ENCODE measurements around the gene CACNA1C.

CACNA1C gene

DNA sequence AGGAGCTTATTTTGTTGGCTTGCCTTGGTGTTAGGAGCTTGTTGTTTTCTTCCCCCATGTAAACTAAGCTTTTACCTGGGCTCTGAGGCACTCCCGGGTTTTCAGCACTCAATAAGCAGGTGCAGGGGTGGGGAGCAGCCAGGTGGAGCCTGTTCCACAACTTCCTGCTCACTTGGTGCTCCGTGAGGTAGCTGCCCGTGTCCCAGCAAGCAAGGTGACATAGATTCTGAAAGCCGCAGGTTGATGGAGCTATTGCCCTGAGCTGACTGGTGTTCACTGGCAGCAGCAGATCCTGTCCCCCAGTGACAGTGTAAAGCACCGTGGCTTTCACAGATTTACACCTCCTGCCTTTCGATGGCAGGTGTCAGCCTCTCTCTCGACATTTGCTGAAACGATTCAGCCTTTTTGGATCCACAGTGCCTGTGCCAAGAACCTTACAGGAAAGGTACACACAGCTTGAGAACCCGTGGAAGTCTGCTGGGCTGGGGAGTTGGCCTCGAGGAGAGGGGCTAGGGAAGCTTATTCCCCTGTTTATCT, 446.2 kb downstream of the CACNA1C start:
- no peak for DNase-seq

DNA sequence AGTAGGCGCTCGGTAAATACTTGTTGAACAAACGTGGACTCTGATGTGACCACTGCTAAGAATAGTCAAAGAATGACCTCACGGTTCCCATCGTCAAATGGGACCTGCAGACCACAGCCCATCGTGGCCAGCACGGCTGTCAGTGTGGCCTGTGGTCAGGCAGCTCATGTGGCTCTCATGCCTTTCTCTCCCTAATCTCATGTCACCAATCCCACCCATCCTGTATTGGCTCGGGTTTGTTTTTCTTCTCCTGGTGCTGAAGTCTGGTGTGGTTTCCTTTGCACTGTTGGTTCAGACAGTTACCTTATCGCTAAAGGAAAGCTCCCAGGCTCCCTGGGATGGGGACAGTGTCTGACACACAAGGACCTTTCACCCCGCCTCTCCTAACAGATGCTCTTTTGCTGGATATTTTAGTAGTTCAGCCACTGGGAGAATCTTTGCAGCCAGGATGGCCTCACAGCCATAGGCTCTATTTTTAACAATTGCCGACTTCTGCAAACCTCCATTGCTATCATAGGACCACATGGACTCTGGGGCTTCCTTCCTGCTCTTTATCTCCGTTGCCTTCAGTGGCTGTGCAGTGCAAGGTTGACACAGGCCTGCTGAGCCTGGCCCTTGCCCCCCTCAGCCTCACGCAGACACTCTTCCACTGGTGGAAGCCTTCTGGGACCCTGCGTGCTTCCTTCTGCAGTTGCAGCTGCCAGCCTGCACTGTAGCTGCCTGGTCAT, 448.8 kb downstream of the CACNA1C start:
- peak; percentile 87 for DNase-seq

DNA sequence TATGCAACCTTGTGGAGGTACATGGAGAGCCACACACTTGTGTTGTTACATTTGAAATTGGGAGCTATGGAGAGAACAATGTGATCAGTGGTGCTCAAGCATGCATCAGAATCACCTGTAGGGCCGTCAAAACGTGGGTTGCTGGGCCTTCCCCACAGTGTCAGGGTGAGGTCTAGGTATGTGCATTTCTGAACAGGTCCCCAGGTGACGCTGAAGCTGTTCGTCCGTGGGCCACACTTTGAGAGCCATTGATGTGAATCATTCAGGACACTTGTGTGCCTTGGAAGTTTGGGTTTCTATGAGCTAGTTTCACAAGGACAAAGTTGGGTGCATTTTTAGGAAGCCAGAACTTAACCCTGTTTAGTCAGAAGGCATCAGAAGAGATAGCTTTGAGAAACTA, 450.2 kb downstream of the CACNA1C start:
- DNase-seq = no peak

DNA sequence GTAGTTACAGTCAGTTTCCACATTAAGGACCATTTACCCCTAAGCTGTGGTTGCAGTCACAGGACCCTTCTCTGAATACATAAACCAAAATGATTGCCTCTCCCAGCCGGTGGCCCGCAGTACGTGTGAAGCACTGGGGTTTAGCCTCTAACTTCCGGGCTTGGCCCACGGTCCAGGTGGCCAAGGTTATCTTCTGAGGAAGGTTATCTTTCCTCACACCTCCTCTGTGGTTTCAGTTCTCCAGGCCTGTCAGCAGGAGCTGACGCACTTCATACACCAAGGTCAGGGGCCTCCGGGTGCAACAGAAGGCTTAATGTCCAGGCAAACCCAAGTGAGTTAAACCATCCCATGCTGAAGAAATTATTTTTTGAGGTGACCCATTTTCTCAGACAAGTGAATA, 451.0 kb downstream of the CACNA1C start:
- DNase-seq = no peak

DNA sequence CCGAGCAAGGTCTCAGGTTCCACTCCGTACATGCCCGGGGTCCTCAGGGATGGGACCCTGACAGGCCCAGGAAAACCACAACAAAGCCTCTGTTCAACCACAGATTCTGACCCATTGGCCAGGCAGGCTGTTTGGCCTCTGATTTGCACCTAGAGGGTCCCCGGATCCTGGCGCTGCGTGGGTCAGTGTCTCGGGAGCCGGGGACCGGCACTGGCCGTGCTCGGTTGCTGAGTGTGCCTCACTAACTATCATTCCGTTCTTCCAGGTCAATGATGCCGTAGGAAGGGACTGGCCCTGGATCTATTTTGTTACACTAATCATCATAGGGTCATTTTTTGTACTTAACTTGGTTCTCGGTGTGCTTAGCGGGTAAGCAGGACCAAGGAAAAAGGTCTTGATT, 451.8 kb downstream of the CACNA1C start:
- no peak for DNase-seq

DNA sequence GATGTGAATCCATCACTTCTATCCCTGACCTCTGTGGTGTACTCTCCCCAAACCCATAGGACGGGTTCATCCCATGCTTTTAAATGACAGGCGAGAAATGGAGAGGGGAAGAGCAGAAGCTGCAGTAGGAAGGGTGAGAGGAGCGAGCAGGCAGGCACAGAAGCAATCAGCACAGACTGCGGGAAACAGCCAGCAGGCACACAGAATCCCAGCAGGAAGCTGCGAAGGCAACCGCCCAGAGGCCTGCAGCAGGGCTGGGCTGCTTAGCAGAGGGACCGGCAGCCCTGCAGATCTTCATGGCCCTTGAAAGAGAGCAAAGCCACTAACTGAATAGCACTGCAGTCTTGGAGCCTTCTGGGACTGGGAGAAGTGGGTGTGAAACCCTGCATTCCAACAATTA, 455.0 kb downstream of the CACNA1C start:
- no peak for DNase-seq

DNA sequence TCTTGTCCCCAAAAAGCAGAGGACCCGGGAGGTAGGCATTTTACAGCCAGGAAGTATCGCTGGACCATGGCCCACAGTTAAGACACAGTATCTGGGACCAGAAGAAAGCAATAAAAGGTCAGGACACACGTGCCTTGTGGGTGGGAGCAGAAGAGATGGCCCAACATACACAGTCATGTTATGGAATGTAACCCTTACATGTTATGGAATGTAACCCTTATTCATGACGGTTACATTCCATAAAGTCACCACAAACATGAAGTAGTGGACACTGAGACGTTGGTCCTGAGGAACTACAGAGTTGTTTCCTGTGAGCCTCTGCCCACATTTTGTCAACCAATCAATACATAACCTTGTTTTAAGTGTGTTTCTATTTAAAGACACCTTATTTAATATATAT, 456.4 kb downstream of the CACNA1C start:
- DNase-seq = no peak

DNA sequence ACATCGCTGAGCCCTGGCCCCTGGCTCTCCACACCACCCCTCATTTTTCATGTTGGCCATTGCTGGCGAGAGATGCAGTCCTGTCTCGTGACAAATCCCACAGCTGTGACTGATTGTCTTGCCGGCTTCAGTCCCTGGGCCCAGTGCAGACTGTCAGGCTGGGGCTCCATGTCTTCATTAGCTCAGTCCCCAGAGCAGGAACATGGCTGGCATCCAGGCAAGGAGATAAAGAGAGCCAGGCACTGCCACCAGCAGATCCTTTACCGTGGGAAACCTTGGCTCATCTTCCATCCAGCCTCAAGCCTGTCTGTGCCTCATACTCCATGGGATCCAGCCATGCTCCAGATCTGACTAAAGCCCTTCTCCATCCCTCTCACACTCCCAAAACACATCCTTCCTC, 457.3 kb downstream of the CACNA1C start:
- DNase-seq = no peak

DNA sequence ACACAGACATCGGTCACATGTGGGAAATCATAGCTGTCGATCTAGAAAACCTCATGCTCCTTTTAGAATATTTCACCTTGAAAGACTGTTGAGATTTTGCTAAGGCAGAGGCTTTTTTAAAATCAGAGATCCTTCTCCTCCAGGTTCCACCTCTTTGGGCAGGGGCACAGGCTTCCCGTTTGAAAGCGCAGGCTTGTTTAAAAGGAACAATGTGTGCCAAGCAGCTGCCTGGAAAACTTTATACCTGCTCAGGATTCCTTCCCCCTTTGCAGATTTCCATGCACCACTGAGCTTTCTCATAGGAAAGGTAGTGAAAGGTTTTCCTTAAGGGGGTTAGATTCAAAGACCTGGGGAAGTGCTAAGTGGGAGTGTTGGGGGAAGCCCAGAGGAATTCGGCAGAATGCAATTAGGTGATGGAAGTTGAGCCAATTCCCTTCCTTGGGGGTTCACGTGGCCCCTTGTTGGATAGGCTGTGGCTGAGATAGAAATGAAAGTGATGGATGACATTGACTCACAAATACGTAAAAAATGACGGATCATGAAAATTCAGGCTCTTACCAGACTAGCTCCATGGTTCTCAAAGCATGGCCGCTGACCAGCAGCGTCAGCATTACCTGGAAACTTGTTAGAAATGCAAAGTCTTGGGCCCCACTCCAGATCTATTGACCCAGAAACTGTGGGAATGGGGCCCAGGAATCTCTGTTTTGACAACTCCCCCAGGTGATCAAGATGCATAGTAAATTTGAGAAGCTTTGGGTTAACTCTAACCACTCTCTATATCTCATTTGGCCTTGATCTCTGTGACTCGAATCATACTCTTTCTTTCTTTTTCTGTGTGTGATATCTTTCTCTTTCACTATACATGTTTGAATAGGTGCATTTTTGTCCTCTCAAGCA, 460.6 kb downstream of the CACNA1C start:
- no peak for DNase-seq

DNA sequence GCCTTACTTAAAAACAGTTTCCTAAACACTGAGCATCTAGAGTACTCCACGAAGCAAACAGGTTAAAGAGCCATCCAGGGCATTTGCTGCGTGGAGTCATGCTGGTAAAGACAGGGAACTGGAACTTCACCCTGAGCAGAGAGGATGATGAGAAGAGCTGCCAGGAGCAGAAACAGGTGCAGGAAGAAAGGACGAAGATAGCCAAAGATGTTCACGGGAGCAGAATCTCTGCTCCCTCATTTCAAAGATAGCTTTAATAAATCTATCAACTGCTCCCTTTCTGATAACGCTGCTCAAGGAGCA, 461.2 kb downstream of the CACNA1C start:
- DNase-seq = no peak

DNA sequence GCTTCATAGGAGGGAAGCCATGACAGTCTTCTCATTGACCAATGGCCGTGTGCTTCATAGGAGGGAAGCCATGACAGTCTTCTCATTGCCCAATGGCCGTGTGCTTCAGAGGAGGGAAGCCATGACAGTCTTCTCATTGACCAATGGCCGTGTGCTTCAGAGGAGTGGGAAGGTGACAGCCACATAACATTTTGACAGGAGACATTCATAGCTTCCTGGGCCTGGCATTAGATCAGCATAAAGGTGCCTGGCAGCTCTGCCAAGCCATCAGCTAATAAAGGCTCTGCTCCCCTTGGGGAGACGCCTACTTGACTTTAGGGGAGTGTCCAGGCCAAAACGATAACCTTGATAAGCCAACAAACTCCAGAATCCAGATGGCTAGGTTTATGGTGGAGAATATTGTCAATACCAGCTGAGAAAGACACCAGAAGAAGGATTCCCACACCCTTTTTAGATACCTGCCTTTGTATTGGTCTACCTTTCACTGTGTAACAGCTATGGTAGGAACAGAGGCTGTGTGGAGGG, 468.0 kb downstream of the CACNA1C start:
- DNase-seq = no peak

DNA sequence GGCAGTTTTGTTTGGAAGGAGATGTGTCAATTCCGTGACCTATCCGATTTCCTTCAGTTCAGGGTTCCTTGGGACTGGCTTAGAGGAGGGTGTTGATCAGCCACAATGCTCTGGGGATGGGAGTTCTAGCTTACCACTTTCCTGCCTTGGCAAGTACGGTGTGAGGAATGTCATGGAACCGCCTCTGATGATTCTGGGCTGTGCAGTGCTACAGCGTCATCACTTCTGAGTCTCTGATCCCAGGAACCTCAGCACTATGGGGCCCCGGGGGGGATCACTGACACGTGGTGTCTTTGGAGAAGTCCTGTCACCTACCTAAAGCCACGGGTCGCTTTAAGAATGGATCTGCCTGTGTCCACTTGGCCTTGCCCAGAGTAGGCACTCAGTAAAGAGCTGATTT, 470.5 kb downstream of the CACNA1C start:
- no peak for DNase-seq

DNA sequence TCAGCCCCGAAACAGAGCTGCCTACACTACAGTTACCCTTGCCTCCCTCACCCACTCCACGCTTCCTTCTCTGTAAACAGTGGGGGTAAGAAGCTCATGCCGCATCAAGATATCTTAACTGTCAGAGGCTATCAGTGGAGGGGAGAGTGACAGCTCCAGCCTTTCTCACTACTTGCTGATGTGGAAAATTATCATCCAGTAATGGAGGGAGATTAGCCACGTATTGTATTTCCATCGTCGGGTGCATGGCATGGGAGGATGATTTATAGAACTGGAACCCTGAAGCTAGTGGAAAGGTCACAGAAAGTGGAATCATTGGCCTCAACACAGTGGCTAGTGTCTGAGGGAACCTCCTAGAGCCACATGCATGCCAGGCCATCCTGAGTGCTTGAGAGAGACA, 471.1 kb downstream of the CACNA1C start:
- DNase-seq = no peak

DNA sequence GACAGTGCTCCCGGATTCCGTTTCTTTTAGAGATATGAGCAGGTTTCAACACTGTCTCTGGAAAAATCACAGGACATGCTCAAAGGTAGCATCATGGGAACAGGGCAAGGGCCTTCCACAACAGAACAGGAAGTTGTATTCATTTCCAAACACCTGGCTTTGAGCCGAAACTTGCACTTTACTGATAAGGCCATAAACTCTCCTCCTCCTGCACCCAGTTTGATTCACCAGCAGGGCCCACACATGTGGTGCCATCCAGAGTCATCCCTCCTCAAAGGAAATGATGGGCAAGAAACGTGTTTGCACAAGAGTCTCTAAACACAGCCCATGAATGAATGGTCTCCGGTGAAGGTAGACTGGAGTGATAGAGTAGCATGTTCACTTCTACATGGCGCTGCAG, 473.6 kb downstream of the CACNA1C start:
- peak; percentile 33 for DNase-seq

DNA sequence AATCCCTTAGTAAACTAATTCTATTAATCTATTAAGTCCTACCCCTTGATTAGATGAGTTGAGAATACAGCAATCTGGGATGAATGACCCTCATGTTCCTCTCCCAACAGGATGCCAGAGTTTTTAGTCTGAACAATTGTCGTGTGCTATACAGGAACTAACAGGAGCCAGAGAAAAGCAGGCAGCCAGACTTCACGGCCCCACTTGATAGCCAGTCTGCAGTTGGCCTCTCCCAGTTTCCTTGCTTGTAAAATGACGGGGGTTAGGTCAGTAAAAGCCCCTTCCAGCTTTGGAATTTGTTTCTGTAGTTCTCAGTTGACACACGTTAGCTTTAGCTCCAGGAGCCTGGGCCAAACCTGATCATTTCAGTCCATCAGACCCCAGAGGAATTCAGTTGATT, 475.2 kb downstream of the CACNA1C start:
- DNase-seq = no peak

DNA sequence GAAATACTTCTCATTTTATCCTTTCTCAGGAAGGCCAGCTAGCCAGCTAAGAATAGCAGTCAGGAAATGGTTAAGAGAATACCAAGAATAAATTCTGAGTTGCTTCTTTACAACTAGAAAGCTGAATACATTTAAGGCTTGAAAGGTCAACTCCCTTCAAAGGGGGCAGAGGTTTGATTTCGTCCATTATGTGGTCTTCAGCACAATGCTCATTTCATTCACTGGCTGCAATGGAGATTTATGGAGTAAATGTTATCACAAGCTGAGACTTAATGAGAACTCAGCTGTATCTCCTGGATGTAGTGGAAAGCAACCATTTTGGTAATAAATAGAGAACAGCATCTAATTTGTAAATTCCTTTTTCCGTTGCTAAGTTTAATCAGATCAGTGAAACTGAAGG, 477.0 kb downstream of the CACNA1C start:
- DNase-seq = no peak

DNA sequence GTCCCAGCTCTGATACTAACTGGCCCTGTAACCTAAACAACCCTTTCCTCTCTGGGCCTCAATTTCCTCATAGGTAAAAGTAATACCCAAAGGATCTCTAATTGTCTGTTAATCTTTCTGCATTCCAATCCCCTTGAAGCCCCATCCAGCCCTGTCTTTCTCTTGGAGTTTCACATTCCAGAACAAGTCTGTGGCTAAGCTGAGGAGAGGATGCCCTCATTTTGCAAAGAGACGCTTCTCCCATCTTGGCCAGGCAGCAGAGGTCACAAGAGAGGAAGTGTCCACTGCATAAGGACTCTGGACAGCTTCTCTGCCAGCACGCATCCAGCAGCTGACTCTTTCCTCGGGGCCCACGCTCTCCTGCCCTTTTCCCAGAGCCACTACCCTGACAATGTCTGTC, 478.6 kb downstream of the CACNA1C start:
- DNase-seq = no peak

DNA sequence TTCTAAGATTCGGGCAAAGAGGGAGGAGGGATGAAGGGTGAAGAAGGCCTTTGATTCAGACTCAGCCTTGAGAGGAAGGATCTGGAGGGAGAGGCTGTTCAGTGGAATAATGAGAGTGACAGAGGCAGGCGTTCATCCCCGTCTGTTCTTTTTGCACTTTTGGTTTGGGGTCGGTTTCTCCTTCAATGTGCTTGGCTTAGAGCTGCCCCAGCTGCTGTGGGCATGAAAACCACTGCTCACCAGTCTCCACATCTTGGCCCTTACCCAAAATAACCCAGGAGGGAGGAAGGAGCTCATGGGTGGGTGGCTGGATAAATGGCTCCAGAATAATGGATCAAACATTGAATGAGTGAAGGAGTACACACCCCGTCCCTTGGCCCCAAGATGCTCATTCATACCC, 480.2 kb downstream of the CACNA1C start:
- DNase-seq = no peak

DNA sequence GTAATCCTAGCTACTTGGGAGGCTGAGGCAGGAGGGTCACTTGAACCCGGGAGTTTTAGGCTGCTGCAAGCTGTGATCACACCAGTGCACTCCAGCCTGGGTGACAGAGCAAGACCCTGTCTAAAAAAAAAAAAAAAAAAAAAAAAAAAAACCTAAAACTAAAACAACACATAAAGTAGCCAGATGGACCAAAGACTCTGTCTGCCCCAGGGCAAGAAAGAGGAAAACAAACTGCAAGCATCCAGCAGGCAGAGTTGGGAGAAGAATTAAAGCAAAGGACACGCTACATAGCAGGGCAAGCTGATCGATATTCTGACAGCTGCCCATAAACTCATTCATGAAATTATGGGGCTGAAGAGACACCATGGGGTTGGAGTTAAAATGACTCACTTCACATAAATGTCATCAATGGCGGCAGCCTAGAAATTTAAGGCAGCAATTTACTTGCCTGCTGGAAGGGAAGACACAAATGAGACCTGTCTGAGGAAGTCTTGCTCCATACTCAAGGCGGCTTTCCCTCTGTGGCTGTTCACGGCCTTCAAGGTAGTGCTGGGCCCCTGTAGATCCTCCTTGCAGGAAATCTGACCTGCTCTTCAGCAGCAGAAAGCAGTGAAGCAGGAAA, 482.9 kb downstream of the CACNA1C start:
- no peak for DNase-seq

DNA sequence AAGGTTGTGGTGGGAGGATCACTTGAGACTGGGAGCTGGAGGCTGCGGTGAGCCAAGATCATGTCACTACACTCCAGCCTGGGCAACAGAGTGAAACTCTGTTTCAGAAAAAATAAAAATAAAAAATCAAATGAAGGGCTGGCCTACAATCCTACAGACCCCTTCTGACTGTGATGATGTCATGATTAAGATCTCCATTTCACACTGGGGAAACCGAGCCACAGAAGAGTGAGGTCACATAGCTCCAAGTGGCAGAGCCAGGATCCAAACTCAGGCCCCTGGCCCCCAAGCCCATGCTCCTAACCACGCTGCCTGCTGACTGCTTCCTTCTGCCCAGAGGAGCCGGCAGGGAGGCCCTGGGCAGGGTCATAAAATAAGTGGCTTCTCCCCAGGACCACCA, 483.9 kb downstream of the CACNA1C start:
- no peak for DNase-seq

DNA sequence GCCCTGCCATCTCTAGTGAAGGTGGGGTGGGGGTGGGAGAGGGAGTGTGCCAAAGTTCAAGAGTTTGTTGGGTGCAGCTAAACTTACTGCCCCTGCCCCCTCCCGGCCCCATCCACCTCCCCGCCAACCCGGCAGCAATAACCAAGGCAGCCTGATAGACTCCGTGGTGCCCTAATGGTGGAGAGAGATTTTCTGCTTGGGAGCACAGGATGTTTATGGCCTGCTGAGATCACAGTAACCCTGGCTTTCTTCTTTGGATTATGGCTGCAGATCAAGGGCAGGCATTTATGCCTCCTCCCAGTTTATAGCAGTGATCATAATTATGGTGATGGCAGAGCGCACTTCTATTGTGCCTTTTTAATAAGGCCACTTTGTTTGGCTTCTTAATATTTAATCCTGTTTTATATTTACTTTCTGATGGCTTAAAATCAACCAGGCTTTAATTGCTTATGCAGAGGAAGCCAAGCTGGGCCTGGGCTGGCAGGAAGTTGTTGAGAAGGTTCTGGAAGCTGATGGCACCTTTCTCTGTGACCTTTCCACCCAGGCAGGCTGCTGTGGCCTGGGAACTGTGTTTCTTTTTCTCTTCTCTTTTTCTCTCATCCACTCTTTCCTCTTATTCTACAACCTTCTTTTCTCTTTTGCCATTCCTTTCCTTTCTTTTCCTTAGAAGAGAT, 485.2 kb downstream of the CACNA1C start:
- DNase-seq = no peak

DNA sequence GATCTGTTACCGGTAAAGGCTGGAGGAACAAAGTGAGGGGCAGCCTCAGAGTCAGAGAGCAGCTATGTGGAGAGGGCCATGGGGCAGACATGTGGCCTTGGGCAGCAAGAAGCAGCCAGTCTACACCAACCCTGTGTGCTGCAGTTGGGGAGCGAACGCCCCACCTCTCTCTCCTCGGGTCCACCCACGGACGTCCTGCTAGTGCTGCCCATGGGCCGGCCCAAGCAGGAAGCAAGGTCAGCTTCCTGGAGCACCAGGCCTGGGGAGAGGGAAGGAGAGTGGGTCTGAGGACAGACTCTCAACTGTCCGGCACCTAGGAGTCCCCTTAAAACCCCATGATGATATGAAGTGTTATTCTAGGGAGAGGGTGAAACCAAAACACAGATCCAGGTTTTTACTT, 487.2 kb downstream of the CACNA1C start:
- no peak for DNase-seq

DNA sequence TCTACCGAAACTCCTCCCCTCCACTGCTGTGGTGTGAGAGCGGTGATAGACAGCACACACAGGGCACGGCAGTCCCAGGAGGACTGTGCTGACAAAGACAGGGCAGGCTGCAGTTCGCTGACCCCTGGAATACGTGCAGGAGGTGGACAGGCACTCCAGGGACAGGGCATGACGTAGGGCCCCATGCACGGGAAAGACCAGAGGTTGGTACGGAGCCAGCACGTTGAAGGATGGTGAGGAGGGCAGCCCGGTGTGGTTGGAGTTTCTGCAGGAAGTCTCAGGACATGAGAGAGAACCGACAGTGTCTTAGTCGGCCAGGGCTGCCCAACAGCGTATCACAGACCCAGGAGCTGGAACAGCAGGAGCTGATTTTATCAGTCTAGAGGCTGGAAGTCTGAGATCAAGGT, 487.8 kb downstream of the CACNA1C start:
- no peak for DNase-seq
